T-helper 9 cell (primary cell): ENCODE data around the gene ZFAND3.
"Not testable (repeated sequence)": the region's sequence is repeated elsewhere in the genome, so short reads cannot be mapped to it uniquely, and the experiment has no call there.

Experiments
- DNase-seq: peaks from one replicate; pipeline ENCODE4 v3.0.0-alpha.2; 2020

ZFAND3 gene

DNA sequence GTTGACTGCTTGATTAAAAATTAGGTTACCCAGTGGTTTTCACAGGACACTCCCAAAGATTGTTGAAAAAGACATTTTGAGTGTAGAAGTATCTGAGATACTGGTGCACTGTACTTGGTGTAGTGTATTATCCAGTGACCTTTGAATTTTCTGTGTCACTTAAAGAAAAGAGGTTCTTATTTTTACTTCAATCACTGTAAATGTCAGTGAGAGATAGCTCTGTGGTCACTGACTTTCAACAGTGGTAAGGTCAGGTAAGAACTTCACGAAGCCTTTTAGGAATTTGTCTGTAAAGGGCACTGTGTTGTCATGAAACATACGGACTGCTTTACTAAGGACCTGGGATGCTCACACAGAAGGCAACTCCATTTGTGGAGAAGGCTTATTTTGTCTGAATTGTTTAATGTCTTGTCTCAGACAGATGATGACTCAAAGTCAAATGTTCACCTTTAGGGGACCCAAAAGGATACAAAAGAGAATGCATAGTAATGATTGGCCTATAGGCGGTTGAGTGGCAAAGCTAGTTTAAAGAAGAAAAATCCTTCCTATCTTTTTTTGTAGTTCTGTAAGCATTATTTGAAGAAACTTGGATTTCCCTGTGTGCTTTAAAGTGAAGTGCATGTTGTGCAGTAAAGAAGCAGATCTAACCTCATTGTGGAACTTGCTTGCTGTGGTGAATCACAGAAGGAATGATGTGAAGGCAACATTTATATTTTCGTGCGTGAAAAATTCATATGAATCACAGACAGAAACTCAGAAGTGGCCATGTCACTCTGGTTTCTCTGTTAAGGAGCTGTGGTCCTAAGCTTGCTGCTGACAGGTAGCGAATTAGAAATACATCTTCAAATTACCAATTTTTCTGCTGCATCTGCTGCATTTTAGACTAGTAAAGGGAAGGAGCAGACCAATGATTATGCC lies 47.3 kb downstream of the ZFAND3 start:
- no peak for DNase-seq

DNA sequence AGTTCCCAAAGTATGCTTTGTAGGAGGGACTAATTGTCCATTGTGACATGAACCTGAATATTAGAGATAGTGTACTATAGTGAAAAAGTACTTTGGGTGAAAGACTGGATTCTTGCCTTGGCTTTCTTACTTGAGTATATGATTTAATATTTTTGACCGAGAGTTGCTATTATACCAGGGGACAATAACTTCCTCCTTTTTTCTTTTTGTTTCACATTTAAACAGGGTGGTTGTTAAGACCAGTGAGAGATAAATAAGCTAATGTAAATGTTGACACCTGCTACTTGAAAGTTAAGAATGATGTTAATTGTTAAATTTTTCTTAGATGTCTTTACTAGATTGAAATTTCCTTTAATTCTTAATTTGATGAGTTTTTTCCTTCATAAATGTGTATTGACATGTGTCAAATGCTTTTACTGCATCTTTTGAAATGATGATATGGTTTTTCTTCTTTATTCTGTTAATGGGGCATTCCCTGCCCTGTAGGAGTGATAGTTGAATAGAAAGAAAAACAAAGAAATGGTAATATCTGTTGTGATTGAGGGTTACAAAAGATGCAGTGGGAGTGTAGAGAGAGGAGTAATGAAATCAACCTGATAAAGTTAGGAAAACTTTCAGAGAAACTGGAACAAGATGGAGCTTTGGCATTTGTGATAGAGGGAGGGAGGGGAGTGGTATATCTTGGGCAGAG lies 48.4 kb downstream of the ZFAND3 start:
- no peak for DNase-seq

GRCh38 chr6:37868447-37868825 lies 48.9 kb downstream of the ZFAND3 start:
- DNase-seq: no peak

GRCh38 chr6:37871616-37872372 lies 52.3 kb downstream of the ZFAND3 start:
- no peak for DNase-seq

GRCh38 chr6:37872373-37872745 lies 52.8 kb downstream of the ZFAND3 start:
- no peak for DNase-seq

GRCh38 chr6:37874726-37875125 lies 55.2 kb downstream of the ZFAND3 start:
- DNase-seq: no peak

DNA sequence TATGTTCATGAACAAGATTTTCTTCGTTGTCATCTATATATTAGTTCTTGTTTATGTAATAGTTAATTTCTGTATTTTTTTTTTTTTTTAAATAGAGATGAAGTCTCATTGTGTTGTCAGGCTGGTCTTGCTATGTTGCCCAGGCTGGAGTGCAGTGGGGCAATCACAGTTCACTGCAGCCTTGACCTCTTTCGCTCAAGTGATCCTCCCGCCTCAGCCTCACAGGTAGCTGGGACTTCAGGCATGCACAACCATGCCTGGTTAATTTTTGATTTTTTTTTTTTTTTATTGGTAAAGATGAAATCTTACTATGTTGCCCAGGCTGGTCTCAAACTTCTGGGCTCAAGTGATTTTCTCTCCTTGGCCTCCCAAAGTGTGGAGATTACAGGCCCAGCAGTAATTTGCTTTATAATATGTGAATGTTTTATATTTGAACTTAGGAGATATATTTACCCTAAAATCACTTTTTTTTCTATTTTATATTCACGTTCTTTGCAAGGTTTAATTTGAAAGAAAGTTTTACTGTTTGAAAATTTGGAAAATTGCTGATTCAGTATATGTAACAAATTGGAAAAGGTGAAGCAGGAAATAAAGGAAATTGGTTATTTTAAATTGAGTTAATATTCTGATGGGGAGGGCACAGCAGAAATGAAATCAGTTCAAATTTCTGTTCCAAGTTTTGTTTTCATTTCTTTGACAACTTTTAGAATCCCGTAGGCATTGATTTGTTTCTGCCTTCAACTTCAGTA lies 56.2 kb downstream of the ZFAND3 start:
- DNase-seq: no peak

GRCh38 chr6:37876843-37877242 lies 57.3 kb downstream of the ZFAND3 start:
- DNase-seq: no peak

GRCh38 chr6:37877373-37878149 lies 58.0 kb downstream of the ZFAND3 start:
- no peak for DNase-seq

DNA sequence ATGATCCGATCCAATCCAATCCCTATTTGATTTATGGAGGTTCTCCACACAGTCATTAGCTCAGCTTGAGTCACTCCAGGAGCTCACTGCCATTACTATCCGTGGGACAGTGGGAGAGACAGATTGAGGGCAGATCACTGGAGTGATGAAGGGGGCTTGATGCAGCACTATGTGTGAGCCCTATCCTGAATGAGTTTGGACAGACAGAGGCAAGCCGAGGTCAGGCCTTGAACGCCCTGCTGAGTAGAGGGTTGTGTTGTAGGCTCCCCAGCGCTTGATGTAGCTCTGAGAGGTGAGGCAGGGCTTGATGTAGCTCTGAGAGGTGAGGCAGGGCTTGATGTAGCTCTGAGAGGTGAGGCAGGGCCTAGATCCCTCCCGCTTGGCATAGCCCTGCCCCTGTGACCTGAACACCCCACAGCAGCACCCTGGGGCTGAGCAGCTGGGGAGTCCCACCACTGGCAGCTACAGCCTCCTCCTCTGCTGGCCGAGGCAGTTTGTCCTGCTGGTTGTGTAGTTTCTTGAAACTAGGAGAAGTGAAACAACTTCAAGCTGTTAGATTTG lies 58.7 kb downstream of the ZFAND3 start:
- DNase-seq: no peak

- DNase-seq: not testable (repeated sequence)
Measured at GRCh38 chr6:37880602-37881001, 61.1 kb downstream of the ZFAND3 start.

DNA sequence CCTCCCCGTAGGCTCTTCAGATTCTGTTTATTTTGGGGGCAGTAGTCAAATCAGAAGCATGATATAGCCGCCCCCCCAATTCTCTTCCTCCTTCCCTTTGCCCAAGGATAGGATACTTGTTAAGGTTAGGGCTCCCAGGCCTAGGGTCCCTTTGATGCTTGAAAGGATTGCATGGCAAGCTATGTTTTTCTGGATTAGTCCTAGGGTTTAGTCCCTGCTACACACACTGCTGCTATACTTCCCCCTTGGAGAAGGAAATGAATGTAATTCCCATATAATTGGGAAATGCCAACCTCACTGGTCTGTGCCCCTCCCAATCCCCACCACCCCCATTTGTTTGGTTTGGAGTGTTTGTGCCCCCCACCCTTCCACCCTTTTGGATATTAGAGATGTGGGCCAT lies 62.8 kb downstream of the ZFAND3 start:
- DNase-seq: no peak

- no peak for DNase-seq
Measured at GRCh38 chr6:37882724-37883413, 63.3 kb downstream of the ZFAND3 start.

- no peak for DNase-seq
Measured at GRCh38 chr6:37884548-37884947, 65.0 kb downstream of the ZFAND3 start.

GRCh38 chr6:37889051-37889450 lies 69.5 kb downstream of the ZFAND3 start:
- no peak for DNase-seq

DNA sequence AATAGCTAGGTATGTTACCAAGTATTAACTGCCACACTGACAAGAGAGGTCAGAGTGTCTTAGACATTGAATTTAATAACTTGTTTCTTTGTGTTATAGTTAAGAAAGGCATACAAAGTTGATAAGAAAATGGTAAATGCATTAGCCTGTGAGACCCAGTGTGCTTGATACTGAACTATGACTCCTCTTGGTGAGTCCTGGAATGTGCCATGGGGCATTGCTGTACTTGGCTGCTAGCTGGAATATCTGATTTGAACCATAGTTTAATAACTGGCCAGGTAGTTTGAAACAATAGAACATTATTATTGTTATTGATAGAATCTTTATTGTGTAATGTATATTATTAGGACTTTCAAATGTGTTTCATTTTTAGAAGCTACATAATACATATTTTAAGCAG lies 70.0 kb downstream of the ZFAND3 start:
- no peak for DNase-seq

GRCh38 chr6:37891072-37891471 lies 71.5 kb downstream of the ZFAND3 start:
- no peak for DNase-seq

DNA sequence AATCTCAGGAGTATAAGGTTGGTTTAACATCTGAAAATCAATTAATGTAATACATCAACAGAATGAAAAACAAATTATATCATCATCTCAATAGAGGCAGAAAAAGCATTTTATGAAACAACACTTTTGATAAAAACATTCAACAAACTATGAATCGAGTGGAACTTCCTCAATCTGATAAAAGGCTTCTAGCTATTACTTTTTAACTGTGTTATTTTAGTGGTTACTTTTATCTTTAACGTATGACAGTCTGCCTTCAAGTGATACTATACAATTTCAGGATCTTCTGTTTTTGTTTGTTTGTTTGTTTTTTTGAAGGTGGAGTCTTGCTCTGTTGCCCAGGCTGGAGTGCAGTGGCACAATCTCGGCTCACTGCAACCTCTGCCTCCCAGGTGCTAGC lies 73.7 kb downstream of the ZFAND3 start:
- no peak for DNase-seq

DNA sequence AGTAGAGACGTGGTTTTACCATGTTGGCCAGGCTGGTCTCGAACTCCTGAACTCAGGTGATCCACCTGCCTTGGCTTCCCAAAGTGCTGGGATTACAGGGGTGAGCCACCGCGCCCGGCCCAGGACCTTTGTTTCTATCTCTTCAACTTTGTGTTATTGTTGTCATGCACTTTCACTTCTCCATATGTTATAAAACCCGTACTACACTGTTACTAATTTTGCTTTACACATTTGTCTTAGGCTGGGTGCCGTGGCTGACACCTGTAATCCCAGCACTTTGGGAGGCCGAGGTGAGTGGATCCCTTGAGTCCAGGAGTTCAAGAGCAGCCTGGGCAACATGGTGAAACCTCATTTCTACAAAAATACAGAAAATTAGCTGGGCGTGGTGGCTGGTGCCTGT lies 74.2 kb downstream of the ZFAND3 start:
- not testable (repeated sequence) for DNase-seq

- DNase-seq: no peak
Measured at GRCh38 chr6:37894585-37894984, 75.1 kb downstream of the ZFAND3 start.

DNA sequence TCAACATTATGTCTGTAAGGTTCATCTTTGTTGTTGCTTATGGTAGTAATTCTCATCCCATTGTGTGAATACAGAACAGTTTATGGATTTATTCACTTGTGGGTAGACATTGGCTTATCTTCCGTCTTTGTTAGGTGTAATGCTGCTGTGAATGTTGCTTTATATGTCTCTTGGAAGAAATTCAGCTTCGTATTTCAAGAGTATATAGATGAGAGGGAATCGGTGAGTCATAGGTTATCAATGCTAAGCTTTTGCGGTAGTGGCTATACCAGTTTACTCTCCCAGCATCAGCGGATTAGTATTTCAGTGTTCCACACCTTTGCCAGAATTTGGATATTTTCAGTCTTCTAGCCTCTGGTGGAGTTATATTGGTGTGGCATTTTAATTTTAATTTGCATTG lies 77.8 kb downstream of the ZFAND3 start:
- no peak for DNase-seq
